OCI-LY7 (cell line): ENCODE measurements around the gene PHF12.

Experiments
- EZH2phosphoT487 ChIP-seq: fragments of 200-600 bp; sonication (generic); IDR thresholded peaks from 2 replicates; pipeline ENCODE4 v1.6.1; 2018; ENCODE audit warnings: low read depth, borderline replicate concordance, mild to moderate bottlenecking, mixed run types, antibody characterized with exemption, low read length, moderate library complexity, mixed read lengths
- TF ChIP-seq, protein P1 (sequence below): fragments of 200-600 bp; sonication (generic); conservative IDR thresholded peaks from 2 replicates; pipeline ENCODE4 v1.5.1; 2014; ENCODE audit warnings: mild to moderate bottlenecking, antibody characterized with exemption, low read length, moderate library complexity, mixed read lengths

DNA sequence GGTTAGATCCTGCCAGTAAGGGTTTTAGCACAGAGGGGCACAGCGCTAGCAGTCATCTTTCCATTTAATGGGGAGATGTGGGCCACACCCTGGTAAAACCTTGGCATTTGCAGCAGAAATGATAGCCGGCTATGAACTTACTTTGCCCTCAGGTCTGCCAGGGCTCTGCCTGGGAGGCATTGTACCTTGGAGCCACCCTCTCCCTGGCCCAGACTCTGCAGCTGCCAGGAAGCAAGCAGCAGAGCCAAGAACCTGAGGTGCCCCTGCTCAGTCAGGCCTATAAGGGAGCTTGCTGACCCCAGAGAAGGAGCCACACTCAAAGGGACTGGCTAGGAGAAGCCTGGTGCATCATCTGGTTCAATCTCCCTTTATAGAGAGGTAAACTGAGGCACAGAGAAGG is 23.7 kb upstream of the PHF12 start:
- TF ChIP-seq, protein P1, sequence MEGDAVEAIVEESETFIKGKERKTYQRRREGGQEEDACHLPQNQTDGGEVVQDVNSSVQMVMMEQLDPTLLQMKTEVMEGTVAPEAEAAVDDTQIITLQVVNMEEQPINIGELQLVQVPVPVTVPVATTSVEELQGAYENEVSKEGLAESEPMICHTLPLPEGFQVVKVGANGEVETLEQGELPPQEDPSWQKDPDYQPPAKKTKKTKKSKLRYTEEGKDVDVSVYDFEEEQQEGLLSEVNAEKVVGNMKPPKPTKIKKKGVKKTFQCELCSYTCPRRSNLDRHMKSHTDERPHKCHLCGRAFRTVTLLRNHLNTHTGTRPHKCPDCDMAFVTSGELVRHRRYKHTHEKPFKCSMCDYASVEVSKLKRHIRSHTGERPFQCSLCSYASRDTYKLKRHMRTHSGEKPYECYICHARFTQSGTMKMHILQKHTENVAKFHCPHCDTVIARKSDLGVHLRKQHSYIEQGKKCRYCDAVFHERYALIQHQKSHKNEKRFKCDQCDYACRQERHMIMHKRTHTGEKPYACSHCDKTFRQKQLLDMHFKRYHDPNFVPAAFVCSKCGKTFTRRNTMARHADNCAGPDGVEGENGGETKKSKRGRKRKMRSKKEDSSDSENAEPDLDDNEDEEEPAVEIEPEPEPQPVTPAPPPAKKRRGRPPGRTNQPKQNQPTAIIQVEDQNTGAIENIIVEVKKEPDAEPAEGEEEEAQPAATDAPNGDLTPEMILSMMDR = no peak
- no peak for TF ChIP-seq EZH2phosphoT487
